Muscle of leg (tissue), 16 donors: ENCODE measurements around the gene VSTM2L. TPM values are rescaled to one million over a fixed set of nuclear protein-coding genes. Genes with fewer than 3 reads are reported as not detected.
"Not testable (repeated sequence)": the region's sequence is repeated elsewhere in the genome, so short reads cannot be mapped to it uniquely, and the experiment has no call there.

Experiments
- DNase-seq: peaks from one replicate; pipeline ENCODE4 v3.0.0; 2013
- H3K27ac ChIP-seq: one replicate; pipeline ENCODE4 v1.5.1; 2013; ENCODE audit warnings: mild to moderate bottlenecking, low read length, control low read depth
- H3K27me3 ChIP-seq: one replicate; pipeline ENCODE4 v1.6.1; 2013; ENCODE audit warnings: low read length; ENCODE audit not compliant: control insufficient read depth, insufficient read depth
- H3K36me3 ChIP-seq: one replicate; pipeline ENCODE4 v1.6.1; 2013; ENCODE audit warnings: low read length; ENCODE audit not compliant: control insufficient read depth, insufficient read depth
- H3K4me1 ChIP-seq: one replicate; pipeline ENCODE4 v1.6.1; 2013; ENCODE audit warnings: low read length; ENCODE audit not compliant: control insufficient read depth, insufficient read depth
- H3K4me3 ChIP-seq: one replicate; pipeline ENCODE4 v1.5.1; 2013; ENCODE audit warnings: low read length, control low read depth
- H3K9me3 ChIP-seq: replicated peaks from 2 replicates; pipeline ENCODE4 v1.6.1; 2013; ENCODE audit warnings: low read depth, low read length; ENCODE audit not compliant: control insufficient read depth
- WGBS: methylation state at CpG from one replicate; pipeline ENCODE4 v1.1.5; 2013; ENCODE audit warnings: missing lambda C conversion rate; ENCODE audit not compliant: insufficient coverage; 5-methylcytosine and 5-hydroxymethylcytosine counted together
- long read RNA-seq, 11 donors: transcript quantifications; one replicate each; lab custom pipeline, GENCODE V29; 2026
- polyA plus RNA-seq, 8 donors: library from polyadenylated mRNA; unstranded; fragments of 120-200 nt; gene quantifications; one replicate each; pipeline versions ENCODE4 v1.2.1 to v1.2.3, GENCODE V29; 2013; ENCODE audit warnings: inconsistent platforms in 1 of 8, low replicate concordance in 1 of 8; ENCODE audit not compliant: insufficient read length in 8 of 8, insufficient read depth in 1 of 8
- total RNA-seq: library from RNA; stranded (reverse); fragments of 120-200 nt; gene quantifications from one replicate; pipeline ENCODE4 v1.2.4, GENCODE V29; 2013

The VSTM2L gene
- total RNA-seq, result 2.4 TPM
- 1 to 10 TPM; 1.6 to 7.1 (median 3.1) TPM for polyA plus RNA-seq
- long read RNA-seq, donor 1, partial matches to known transcripts, result 0 of 3 reads
- long read RNA-seq, donor 1, other reads (novel, unspliced or antisense), result 0 of 3 reads
- long read RNA-seq, donor 2, result 0 reads
- long read RNA-seq, donor 3, partial matches to known transcripts, result 0 of 1 reads
- long read RNA-seq, donor 3, other reads (novel, unspliced or antisense), result 0 of 1 reads
- long read RNA-seq, donor 4, partial matches to known transcripts, result 0 of 4 reads
- long read RNA-seq, donor 4, other reads (novel, unspliced or antisense), result 0 of 4 reads
- long read RNA-seq, donor 5, partial matches to known transcripts, result 0 of 2 reads
- long read RNA-seq, donor 5, other reads (novel, unspliced or antisense), result 0 of 2 reads
- long read RNA-seq, donor 6, partial matches to known transcripts, result 0 of 3 reads
- long read RNA-seq, donor 6, other reads (novel, unspliced or antisense), result 0 of 3 reads
- long read RNA-seq, donor 7, partial matches to known transcripts, result 0 of 1 reads
- long read RNA-seq, donor 7, other reads (novel, unspliced or antisense), result 0 of 1 reads
- long read RNA-seq, donor 8, result 0 reads
- long read RNA-seq, donor 9, partial matches to known transcripts, result 0 of 1 reads
- long read RNA-seq, donor 9, other reads (novel, unspliced or antisense), result 0 of 1 reads
- long read RNA-seq, donor 10, result 0 reads
- long read RNA-seq, donor 11, result 0 reads

GRCh38 chr20:37902504-37903313, at the start of gene VSTM2L:
Gene VSTM2L (plus strand): TSS chr20:37903127. CDS start chr20:37903351, 224 bp downstream.
- Histone ChIP-seq H3K9me3 (no peaks in the 10 kb centered on the region), H3K36me3 (no peaks in the 10 kb centered on the region), H3K4me1 (peaks cover 22% of the 10 kb centered on the region), H3K27ac (no peak within 1 kb of the TSS), H3K4me3 (no peak within 1 kb of the TSS), H3K27me3 (peaks cover 82% of the 10 kb centered on the region)
- WGBS, result 2% methylated on average over 51 of the region's 71 CpGs
- DNase-seq, result no peak

GRCh38 chr20:37853823-37854375, 49.0 kb upstream of the VSTM2L start:
- no peak for DNase-seq
- H3K4me1 ChIP-seq, result no peaks in the 10 kb centered on the region
- no peaks in the 10 kb centered on the region for H3K9me3 ChIP-seq
- no peak overlapping the region for H3K4me3 ChIP-seq
- no peaks in the 10 kb centered on the region for H3K27me3 ChIP-seq
- no CpG with 5 or more reads among the region's 2 CpGs for WGBS
- peaks cover 14% of the 10 kb centered on the region for H3K36me3 ChIP-seq
- H3K27ac ChIP-seq, result no peak overlapping the region

- H3K4me3 ChIP-seq, DNase-seq, H3K4me1 ChIP-seq, H3K27me3 ChIP-seq, H3K27ac ChIP-seq, H3K9me3 ChIP-seq: not testable (repeated sequence)
- peaks cover 18% of the 10 kb centered on the region for H3K36me3 ChIP-seq
- 100% methylated on average over 3 of the region's 5 CpGs for WGBS
Observed at GRCh38 chr20:37856034-37856433, 46.9 kb upstream of the VSTM2L start.

- Histone ChIP-seq H3K4me1 (no peaks in the 10 kb centered on the region), H3K36me3 (peaks cover 28% of the 10 kb centered on the region), H3K27me3 (no peaks in the 10 kb centered on the region), H3K27ac (peak overlapping the region; percentile 42), H3K9me3 (no peaks in the 10 kb centered on the region), H3K4me3 (no peak overlapping the region)
- 36% methylated on average over 3 of the region's 10 CpGs for WGBS
- peak; percentile 66 for DNase-seq
Observed at GRCh38 chr20:37856932-37857660, 45.8 kb upstream of the VSTM2L start.

GRCh38 chr20:37859406-37860171, 43.3 kb upstream of the VSTM2L start:
- 90% methylated on average over 10 of the region's 15 CpGs for WGBS

GRCh38 chr20:37863289-37863688, 39.6 kb upstream of the VSTM2L start:
- Histone ChIP-seq H3K9me3 (no peaks in the 10 kb centered on the region), H3K4me3 (no peak overlapping the region), H3K27me3 (no peaks in the 10 kb centered on the region), H3K36me3 (peaks cover 50% of the 10 kb centered on the region), H3K4me1 (no peaks in the 10 kb centered on the region), H3K27ac (no peak overlapping the region)
- 79% methylated on average over 5 of the region's 5 CpGs for WGBS
- no peak for DNase-seq

More at GRCh38 chr20:37859406-37860171, 43.3 kb upstream of the VSTM2L start:
- peaks cover 41% of the 10 kb centered on the region for H3K36me3 ChIP-seq
- H3K4me3 ChIP-seq, result no peak overlapping the region
- H3K9me3 ChIP-seq, result no peaks in the 10 kb centered on the region
- no peaks in the 10 kb centered on the region for H3K27me3 ChIP-seq
- H3K27ac ChIP-seq, result no peak overlapping the region
- H3K4me1 ChIP-seq, result no peaks in the 10 kb centered on the region
- no peak for DNase-seq

GRCh38 chr20:37864298-37864697, 38.6 kb upstream of the VSTM2L start:
- H3K27me3 ChIP-seq, result no peaks in the 10 kb centered on the region
- H3K4me3 ChIP-seq, result no peak overlapping the region
- no peaks in the 10 kb centered on the region for H3K4me1 ChIP-seq
- 20% methylated on average over 4 of the region's 8 CpGs for WGBS
- H3K9me3 ChIP-seq, result no peaks in the 10 kb centered on the region
- no peak overlapping the region for H3K27ac ChIP-seq
- peaks cover 53% of the 10 kb centered on the region for H3K36me3 ChIP-seq
- DNase-seq, result no peak

- WGBS, result 100% methylated on average over 5 of the region's 10 CpGs
- no peak overlapping the region for H3K27ac ChIP-seq
- peaks cover 51% of the 10 kb centered on the region for H3K36me3 ChIP-seq
Observed at GRCh38 chr20:37866051-37866450, 36.9 kb upstream of the VSTM2L start.

More at GRCh38 chr20:37866051-37866450, 36.9 kb upstream of the VSTM2L start:
- H3K4me3 ChIP-seq, result no peak overlapping the region
- H3K4me1 ChIP-seq, result no peaks in the 10 kb centered on the region
- no peaks in the 10 kb centered on the region for H3K27me3 ChIP-seq
- H3K9me3 ChIP-seq, result no peaks in the 10 kb centered on the region
- no peak for DNase-seq
